GM18909 (cell line): Measurements from ENCODE around the gene PLIN5.

ENCODE experiments used
- ATAC-seq: cut with Tn5 transposase; IDR thresholded peaks from one replicate; pipeline ENCODE4 v1.9.1; 2021; ENCODE audit warnings: mild to moderate bottlenecking; ENCODE audit not compliant: unreplicated experiment, poor library complexity

PLIN5 gene, protein sequence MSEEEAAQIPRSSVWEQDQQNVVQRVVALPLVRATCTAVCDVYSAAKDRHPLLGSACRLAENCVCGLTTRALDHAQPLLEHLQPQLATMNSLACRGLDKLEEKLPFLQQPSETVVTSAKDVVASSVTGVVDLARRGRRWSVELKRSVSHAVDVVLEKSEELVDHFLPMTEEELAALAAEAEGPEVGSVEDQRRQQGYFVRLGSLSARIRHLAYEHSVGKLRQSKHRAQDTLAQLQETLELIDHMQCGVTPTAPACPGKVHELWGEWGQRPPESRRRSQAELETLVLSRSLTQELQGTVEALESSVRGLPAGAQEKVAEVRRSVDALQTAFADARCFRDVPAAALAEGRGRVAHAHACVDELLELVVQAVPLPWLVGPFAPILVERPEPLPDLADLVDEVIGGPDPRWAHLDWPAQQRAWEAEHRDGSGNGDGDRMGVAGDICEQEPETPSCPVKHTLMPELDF

DNA sequence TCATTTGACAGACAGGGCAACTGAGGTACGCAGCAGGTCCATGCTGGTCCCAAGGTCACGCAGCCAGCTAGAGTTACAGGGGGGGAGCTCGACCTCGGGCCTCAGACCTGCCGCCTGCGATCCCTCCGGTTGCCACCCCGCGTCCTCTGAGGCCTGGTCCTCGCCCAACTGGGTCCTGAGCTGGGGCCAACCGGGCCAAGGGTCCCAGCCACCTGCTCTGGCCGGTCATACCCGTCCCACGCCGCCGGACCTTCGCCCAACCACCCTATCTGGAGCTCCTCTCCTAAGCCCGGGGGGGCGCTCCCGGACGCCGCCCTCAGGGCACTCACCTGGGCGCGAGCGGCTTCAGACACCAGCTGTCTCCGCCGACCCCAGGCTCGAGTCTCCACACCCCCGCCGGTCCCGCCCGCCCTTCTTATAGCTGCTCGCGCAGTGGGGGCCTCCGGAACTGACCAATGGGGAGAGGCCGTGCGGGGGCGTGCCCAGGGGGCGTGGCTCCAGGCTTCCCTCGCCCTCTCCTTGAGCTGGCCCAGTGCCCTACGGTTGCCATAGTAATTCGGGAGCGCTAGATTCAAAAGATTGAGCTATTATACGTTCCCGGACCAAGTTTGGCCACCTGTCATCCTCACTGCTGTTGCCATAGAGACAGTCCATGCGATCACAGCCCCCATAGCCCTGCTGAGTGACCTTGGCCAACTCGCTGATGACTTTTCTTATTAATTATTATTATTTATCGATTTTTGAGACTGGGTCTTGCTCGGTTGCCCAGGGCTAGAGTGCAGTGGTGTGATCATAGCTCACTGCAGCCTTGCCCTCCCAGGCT is at the start of gene PLIN5:
Gene PLIN5 (minus strand): TSS at position 389 of the 823 bp plus-strand sequence. CDS start 1,150 bp downstream, outside the sequence.
- ATAC-seq: no peak

DNA sequence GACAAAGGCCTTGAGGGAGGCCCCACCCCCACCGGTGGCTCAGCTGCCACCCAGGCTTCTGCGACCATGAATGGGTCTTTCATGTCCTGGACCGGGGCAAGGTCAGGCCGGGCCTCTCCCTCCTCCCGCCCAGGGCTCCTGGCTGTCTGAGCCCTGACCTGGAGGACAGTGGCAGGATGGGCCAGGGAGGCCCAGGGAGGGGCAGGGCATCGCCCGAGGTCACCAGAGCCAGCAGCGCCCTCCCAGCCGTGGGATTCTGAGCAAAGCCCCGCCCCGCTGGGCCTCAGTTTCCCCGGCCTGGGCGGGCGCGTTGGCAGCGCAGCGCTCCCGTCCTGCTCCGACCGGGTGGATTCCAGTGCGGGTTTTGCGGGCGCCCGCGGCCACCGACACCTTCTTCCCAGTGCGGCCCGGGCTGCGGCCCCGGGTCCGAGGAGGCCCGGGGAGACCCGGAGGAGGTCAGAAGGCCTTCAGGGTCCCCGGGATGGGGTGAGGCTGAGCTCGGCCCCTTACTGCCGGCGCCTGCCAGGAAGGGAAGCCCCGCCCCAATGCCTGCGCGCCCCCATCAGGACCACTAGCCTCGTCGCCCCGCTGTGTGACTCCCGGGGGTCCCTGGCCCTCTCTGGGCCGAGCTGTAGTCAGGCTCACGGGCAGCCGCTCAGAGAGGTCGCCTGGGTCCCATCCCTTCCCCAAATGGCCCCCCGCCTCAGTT is 49.1 kb upstream of the PLIN5 start:
- ATAC-seq: no peak

DNA sequence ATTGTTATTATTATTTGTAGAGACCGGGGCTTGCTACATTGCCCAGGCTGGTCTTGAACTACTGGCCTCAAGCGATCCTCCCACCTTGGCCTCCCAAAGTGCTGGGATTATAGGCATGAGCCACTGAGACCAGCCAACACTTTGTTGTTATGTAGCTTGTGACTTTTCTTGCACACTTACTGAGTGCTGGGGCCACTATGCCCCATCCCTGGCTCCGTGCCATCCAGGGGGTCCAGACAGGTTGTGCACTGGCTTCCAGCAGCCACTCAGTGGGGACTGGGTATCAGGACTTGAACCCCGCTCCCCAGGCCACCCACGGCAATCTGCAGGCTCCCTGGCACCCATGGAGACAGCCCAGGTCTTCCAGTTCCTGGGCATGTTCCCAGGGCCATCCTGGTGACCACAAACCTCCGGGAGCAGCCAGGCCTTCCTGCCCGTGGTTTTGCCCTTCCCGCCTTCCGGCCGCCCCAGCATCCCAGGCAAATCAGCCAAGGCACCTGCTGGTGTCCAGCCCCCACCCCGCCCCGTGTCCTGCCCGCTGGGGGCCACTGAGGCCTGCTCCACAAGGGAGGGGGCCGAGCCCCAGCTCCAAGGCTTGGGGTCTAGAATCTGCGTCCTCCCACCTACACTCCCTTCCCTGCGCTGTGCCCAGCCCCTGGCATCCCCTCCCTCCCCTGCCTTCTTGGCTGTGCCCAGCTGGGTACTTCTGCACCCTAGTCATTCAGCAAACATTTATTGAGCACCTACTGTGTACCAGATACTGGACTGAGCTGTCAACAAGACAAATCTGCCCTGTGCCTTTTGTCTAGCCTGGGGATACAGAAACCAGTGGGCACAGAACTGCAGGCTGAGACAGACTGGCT is 48.2 kb upstream of the PLIN5 start:
- ATAC-seq: no peak

DNA sequence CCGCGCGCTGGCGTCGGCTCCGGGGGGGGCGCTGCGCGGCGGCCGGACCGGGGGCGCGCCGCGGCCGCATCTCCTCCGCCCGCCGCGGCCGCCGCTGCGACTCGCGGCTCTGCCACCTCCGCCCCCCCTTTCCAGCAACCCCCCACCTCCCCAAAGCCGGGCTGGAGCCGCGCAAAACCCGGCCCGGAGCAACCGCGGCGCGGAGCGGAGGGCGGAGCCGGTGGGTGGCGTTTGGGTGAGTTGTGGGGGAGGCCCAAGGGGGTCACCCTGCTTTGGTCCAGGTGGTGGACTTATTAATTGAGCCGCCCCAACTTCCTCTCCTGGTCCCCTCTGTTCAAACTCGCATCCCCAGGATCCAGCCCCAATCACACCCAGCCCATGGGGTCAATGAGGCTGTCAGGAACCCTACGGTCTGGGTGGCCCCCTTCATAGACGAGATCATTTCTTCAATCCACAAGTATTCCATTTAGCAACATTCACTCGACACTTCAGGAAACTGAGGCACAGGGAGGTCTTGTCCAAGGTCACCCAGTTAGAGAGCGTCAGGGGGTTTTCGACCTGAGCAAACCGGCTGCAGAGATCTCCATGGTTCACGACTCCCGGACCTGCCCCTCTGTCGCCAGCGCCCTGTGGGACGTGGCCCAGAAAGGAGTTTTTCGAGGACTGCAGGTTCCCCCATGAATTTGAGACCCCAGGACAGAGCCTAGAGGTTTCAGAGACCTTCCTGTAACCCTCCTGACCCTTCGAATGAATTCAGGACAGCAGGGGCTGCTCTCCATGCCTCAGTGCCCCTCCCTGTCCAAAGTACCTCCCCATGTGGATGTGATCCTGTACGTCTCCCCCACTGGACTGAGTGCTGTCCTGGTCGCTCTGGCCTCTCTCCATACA is 46.9 kb upstream of the PLIN5 start:
- no peak for ATAC-seq

DNA sequence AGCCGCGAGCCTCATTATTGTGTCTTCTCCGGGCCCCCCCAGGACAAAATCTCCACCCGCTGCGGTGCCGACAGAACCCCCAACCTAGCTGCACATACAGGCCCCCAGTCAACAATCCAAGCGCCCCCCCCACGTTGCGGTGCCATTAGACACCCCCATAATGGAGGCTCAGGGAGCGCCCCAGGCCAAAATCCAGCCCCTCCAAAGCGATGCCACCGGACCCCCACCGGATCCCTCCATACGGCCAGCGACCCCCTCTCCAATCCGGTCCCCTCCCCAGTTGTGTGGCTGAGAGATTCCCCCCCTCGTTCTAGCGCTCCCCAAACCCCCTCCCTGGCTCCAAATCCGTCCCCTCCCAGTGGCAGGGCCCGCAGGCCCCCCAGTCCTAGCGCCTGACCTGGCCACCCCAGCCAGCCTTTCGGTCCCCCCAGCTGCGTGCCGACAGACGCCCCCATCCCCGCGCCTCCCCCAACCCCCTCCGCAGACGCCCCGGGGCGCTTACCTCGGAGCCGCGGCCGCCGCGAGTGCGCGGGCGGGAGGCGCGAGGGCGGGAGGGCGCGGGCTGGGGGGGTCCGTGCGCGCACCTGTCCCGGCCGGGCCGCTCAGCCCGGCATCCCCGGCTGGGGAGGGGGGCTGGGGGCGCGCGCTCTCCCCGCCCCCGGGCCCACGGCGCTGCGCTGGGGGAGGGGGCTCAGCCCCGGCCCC is 46.1 kb upstream of the PLIN5 start:
- no peak for ATAC-seq

DNA sequence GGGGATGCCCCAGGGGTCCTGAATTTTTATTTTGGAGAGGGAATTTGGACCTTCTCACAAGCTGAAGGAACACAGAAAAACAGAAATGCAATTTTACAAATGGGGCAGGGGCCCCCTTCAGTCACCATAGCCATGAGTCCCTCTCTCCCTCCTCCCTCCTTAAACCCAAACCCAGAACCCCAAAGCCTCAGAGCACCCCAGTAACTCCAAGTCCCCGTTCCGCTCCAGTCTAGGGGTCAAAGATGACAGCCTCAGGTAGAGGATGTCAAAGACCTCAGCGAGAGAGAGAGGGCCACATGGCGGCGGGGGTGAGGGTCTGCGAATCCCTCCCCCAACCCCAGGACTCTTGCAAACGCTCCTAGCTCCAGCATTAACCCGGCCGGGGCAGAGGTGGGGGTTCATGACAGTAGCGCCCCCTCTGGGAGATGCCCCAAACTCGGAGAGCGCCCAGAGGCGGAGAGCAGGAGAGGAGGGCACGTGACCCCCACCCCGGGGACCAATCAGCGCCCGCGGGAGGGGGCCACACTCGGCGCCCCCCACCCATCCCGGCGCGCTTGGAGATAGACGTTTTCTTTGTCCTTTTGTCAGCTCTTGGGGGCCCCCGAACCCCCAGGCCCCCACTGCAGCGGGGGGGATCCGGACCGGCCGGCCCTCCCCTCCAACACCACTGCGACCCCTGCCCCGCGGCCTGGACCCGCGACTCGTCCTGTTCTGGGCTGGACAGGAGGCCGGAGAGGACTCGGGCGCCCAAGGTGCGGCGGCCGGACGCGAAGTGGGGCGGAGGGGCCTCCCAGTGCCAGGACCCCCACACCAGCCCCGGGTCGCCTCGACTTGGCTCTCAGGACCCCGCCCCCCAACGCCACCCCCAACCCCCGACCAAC is 45.2 kb upstream of the PLIN5 start:
- ATAC-seq: no peak

DNA sequence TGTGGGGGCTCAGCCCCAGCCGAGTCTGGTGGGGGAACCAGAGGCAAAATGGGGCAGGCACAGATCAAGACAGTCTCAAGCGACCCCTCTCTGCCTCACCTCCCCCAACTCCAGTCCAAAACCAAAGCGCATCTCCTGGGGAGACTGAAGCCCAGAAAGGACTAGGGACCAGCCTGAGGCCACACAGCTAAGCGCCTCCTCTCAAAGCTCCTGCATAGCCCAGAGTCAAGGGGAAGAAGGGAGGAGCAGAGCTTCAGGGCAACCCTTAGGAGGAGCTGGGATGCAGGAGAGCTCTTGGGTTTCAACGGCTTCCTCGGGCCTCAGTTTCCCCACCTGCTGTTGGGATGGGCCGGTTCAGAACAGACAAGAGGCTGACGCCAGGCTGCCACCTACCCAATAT is 44.4 kb upstream of the PLIN5 start:
- no peak for ATAC-seq

DNA sequence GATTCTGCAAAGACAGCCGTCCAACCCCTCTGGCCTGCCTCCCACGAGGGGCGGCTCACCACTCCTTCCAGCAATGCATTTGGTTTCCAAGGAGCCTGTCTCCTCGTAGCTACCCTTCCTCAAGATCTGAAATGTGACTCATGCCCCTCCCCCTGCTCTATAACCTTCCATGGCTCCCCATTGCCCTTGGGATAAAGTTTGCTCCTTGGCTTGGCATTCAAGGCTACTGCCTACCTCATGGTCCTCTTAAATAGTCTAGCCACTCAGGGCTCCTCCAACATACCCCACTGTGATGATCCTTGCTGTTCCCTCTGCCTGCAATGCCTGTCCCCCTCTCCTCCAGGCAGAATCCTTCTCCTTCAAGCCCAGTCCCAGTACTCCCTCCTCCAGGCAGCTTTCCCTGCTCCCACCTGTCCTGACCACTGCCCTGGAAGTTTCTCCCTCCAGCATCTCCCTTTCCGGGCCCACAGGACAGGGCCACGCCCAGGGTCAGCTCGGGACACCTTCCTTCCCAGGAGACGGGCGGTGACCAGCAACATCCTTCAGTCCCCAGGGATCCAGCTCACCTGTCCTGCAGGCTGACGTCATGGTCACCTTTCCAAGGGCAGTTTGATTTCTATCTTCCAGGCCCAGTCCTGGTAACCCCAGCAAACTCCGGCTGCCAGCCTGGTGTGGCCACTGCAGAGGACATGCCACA is 43.7 kb upstream of the PLIN5 start:
- no peak for ATAC-seq

DNA sequence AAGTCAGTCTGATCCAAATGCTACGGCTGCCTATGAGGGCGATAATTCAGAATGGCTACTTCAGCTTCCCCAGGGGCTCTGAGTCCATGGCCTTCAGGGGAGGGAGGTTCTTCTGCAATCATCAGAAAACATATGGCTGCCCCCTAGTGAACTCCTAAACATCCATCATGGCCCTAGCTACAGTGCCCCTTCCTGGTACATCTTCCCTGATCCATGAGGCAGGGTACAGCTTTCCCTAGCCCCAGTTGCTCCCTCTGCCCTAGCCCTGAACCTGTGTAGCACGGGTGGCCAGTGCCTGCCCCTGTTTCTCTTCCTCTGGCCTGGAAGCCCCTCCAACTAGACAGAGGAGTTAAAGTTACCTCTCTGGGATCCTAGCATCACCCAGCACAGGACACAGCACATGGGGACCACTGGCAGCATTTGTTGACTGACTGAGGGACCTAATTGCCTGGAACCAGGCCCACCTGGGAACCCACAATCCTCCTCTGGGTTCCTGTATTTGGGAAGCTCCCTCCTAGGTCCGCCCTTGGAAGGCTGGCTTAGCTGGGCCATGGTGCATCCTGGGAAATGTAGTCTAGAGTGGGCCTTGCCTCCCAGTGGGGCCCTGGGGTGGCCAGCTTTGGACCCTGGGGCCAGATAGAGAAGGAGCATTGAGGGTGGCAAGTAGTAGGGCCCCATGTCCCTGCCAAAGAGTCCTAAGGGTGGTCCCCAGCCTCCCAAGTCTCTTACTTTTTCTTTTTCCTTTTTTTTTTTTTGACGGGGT is 42.2 kb upstream of the PLIN5 start:
- no peak for ATAC-seq

DNA sequence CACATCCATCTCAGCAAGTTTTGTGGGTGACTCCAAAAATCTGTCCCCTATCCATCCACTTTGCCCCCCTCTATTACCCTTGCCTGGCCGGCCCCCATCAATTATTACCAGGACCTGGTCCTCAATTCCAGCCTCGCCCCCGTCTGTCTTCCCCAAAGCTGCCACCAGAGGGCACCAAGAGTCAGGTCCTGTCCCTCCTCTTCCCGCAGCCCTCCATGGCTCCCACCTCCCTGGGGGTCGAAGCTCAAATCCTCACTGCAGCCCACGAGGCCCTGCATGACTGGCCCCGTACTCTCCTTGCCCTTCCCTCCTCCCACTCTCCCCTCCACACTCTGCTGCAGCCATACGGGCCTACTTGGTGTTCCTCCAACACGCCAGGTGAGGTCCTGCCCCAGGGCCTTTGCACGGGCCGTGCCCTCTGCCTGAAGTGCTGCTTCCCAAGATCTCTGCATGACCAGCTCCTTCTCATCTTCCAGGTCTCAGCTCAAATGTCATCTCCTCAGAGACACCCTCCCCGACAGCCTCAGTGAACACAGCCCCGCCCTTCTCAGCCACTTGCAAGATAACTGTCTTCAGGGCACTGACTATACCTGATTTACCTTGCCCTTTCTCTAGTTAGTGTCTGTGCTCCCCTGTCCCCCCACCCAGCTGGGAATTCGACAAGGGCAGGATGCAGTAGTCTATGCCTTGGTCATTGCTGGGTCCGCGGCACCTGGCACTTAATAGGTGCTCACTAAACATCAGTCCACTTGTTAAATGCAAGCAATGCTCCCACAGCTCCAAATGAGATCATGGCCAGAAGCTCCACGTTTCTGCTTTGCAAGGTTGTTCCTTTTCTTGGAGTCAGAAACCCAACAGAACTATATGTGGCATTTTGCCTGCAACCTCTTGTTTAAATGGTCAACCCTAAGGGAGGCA is 41.3 kb upstream of the PLIN5 start:
- no peak for ATAC-seq

DNA sequence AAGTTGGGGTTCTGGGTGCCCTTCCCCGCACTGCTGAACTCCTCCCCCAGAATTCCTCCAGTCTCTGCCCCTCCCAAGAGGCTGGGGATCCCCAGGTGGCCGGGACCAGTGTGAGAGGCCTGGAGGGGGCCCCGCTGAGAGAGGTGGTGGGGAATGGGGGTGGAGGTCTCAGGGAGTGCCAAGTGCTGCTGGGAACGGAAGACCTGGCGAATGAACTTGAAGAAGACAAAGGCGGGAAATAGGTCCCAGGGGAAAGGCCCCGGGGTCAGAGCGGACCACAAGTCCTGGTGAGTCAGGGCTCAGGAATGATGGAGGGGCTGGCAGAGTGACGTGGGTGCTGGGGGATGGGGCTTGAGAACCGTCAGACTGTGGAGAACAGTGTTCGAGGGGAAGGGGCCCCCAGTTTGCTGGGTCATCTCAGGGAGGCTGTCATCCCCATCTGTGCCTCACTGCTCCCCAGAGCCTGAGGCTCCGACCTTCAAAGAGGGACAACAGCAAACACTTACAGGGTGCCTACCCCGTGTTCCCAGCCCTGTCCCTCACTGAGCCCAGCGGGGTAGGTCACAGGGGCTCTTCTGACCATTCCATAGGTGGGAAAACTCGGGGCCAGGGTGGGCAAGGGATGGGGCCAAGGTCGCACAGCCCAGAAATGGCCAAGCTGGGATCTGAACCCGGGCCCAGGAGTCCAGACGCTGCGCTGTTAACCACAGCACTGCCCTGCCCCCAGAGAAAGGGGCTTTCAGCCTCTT is 40.4 kb upstream of the PLIN5 start:
- no peak for ATAC-seq

DNA sequence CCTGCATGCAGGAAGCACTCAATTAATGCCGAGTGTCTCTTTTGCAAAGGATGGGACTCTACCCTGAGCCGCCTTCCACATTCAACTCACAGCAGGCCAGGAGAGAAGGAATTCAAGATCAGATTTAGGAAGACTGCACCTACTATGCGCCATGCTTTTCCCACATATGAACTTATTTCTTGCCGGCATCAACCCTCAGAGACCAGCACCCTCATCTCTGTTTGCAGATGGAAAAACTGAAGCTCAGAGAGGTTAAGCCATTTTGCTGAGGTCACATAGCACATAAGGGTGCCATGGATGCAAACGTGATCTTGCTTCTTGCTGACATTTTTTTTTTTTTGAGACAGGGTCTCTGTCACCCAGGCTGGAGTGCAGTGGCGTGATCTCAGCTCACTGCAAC is 38.7 kb upstream of the PLIN5 start:
- no peak for ATAC-seq

DNA sequence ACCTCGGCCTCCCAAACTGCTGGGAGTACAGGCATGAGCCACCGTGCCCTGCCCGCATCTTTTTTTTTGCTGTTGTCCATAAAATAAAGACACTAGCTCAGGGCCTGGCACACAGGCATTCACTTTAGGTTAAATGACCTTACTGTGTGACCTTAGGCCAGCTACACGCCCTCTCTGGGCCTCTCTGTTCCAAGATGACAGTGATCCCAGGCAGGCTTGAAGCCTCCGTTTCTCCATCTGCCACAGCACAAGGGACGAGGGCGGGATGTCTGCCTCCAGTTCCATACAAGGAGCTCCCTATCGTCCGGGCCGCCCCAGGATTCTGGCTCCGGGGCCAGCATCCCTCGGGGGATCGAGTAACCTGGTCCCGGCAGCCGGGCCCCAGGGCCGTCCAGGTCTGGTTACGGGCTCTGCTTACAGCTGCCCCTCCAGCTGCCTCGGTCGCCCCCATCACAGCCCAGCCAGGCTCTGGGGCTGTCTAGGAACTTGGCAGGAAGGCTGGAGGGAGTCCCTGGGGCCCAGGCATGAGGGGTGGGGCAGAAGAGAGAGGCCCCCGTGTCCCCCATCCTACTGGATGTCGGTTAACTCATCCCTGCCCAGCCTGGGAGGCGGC is 36.4 kb upstream of the PLIN5 start:
- ATAC-seq: no peak

DNA sequence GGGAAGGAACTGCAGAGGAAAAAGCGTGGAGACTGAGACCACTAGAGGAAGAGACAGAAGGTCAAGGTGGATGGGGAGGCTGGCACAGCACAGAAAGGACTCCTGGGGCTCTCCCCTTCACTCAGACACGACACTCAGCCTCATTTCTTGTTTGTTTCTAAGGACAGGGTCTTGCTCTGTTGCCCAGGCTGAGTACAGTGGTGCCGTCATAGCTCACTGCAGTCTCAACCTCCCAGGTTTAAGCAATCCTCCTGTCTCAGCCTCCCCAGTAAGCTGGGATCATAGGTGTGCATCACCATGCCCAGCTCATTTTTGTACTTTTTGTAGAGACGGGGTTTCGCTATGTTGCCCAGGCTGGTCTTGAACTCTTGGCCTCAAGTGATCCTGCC is 35.9 kb upstream of the PLIN5 start:
- ATAC-seq: no peak
